Tibial nerve (tissue), 3 donors: ENCODE results near the gene COL6A3.

Source experiments
- EP300 ChIP-seq, 2 donors: sonication (generic); formaldehyde crosslinking; IDR thresholded peaks; one replicate each; pipeline ENCODE4 v1.6.1; 2017; ENCODE audit warnings: antibody characterized with exemption in 2 of 2, mild to moderate bottlenecking in 1 of 2
- POLR2A ChIP-seq, 2 donors: fragments of 450-650 bp; IDR thresholded peaks; one replicate each; pipeline ENCODE4 v1.6.1; 2017; ENCODE audit warnings: antibody characterized with exemption in 2 of 2, mild to moderate bottlenecking in 2 of 2, moderate library complexity in 2 of 2

DNA sequence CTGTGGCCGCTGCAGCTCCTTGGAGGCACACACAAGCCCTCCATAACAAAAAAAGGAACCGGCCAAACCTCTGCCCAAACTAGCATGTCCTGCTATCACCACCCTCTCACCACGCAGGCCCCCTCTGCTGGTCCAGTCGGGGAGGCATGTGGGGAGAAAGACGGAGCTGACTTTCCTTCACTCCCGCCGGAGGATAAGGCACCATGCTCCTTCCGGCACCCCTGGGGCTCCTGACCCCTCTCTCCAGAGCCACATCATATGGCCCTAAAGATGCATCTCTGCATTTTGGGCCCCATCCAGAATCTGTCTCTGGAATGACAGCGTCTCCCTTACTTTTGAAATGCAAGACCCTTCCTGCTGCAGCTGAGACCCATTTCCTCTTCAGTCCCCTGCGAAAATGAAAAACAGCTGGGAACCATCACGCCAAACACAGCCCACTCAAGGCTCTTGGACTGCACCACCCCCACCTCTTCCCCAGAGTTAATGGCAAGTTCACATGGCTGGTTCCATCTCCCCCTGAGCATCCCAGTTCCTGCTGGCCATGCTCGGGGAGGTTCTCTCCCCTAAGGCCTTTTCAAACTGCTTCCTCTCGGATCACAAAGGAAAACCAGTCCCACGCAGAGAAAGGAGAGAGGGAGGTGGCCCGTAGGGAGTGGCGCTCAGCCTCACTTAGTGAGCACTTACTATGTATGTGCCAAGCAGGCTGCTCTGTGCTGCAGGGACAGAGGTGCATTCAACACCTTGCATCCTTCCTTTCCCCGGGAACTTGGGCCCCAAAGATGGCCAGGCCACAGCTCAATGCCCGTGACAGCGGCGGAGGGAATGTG is 37.9 kb upstream of the COL6A3 start:
- TF ChIP-seq POLR2A (IDR thresholded peaks at IDR 0.05): no peak
- no peak for TF ChIP-seq EP300 (IDR thresholded peaks at IDR 0.05)
